ENCODE measurements around the gene ABHD17A.

The ABHD17A gene

GRCh38 chr19:1885398-1886119 lies at the start of gene ABHD17A:
Gene ABHD17A, minus strand, starts transcription at chr19:1885496. Its CDS starts 3,930 bp downstream, at chr19:1881566.
- peak within 1 kb of the TSS; percentile 85 for H3K4me3 ChIP-seq (ENCODE audit: low read depth, low read length)

- no peak overlapping the region for H3K4me3 ChIP-seq (ENCODE audit: low read depth, low read length)
These were observed 48.6 kb upstream of the ABHD17A start for GRCh38 chr19:1933942-1934341.

GRCh38 chr19:1933244-1933643 lies 47.9 kb upstream of the ABHD17A start:
- H3K4me3 ChIP-seq (ENCODE audit: low read depth, low read length), result no peak overlapping the region

- no peak overlapping the region for H3K4me3 ChIP-seq (ENCODE audit: low read depth, low read length)
These were observed 47.1 kb upstream of the ABHD17A start for GRCh38 chr19:1932395-1932794.

- no peak overlapping the region for H3K4me3 ChIP-seq (ENCODE audit: low read depth, low read length)
These were observed 46.1 kb upstream of the ABHD17A start for GRCh38 chr19:1931445-1931844.

- no peak overlapping the region for H3K4me3 ChIP-seq (ENCODE audit: low read depth, low read length)
These were observed 43.9 kb upstream of the ABHD17A start for GRCh38 chr19:1929021-1929742.

- H3K4me3 ChIP-seq (ENCODE audit: low read depth, low read length), result no peak overlapping the region
These were observed 40.2 kb upstream of the ABHD17A start for GRCh38 chr19:1925544-1925943.

GRCh38 chr19:1924320-1924961 lies 39.1 kb upstream of the ABHD17A start:
- no peak overlapping the region for H3K4me3 ChIP-seq (ENCODE audit: low read depth, low read length)

- no peak overlapping the region for H3K4me3 ChIP-seq (ENCODE audit: low read depth, low read length)
These were observed 38.0 kb upstream of the ABHD17A start for GRCh38 chr19:1923319-1923718.

GRCh38 chr19:1922803-1923202 lies 37.5 kb upstream of the ABHD17A start:
- no peak overlapping the region for H3K4me3 ChIP-seq (ENCODE audit: low read depth, low read length)

- H3K4me3 ChIP-seq (ENCODE audit: low read depth, low read length), result no peak overlapping the region
These were observed 36.5 kb upstream of the ABHD17A start for GRCh38 chr19:1921825-1922224.

GRCh38 chr19:1921326-1921725 lies 36.0 kb upstream of the ABHD17A start:
- H3K4me3 ChIP-seq (ENCODE audit: low read depth, low read length), result no peak overlapping the region

- no peak overlapping the region for H3K4me3 ChIP-seq (ENCODE audit: low read depth, low read length)
These were observed 35.3 kb upstream of the ABHD17A start for GRCh38 chr19:1920644-1921043.

- no peak overlapping the region for H3K4me3 ChIP-seq (ENCODE audit: low read depth, low read length)
These were observed 33.7 kb upstream of the ABHD17A start for GRCh38 chr19:1918975-1919374.

- H3K4me3 ChIP-seq (ENCODE audit: low read depth, low read length), result no peak overlapping the region
These were observed 32.6 kb upstream of the ABHD17A start for GRCh38 chr19:1917926-1918325.

- H3K4me3 ChIP-seq (ENCODE audit: low read depth, low read length), result no peak overlapping the region
These were observed 31.9 kb upstream of the ABHD17A start for GRCh38 chr19:1917146-1917545.

- H3K4me3 ChIP-seq (ENCODE audit: low read depth, low read length), result no peak overlapping the region
These were observed 29.6 kb upstream of the ABHD17A start for GRCh38 chr19:1914826-1915341.

GRCh38 chr19:1913781-1914577 lies 28.7 kb upstream of the ABHD17A start:
- H3K4me3 ChIP-seq (ENCODE audit: low read depth, low read length), result no peak overlapping the region

- no peak overlapping the region for H3K4me3 ChIP-seq (ENCODE audit: low read depth, low read length)
These were observed 27.6 kb upstream of the ABHD17A start for GRCh38 chr19:1912760-1913505.

GRCh38 chr19:1911995-1912394 lies 26.7 kb upstream of the ABHD17A start:
- no peak overlapping the region for H3K4me3 ChIP-seq (ENCODE audit: low read depth, low read length)
